ENCODE data around the gene TAT.
"Not testable (repeated sequence)": the region's sequence is repeated elsewhere in the genome, so short reads cannot be mapped to it uniquely, and the experiment has no call there.

The TAT gene

DNA sequence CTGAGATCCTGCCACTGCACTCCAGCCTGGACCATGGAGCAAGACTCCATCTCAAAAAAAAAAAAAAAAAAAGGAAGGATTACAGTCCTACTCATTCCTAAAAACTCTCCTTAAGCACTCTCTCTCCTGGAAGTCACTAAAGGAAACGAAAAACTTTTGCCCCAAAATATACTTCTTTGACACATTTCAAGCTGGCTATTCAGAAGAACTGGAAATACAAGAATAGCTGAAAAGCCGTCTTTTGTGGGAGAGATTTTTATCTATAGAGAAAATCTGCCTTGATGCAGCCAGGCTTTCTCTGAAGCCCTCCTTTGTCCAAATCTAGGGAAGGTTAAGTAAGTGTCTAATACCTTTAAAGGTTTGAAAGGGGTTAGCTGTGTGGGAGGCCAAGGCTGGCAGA is 32.2 kb upstream of the TAT start:
- TF ChIP-seq, protein P1, sequence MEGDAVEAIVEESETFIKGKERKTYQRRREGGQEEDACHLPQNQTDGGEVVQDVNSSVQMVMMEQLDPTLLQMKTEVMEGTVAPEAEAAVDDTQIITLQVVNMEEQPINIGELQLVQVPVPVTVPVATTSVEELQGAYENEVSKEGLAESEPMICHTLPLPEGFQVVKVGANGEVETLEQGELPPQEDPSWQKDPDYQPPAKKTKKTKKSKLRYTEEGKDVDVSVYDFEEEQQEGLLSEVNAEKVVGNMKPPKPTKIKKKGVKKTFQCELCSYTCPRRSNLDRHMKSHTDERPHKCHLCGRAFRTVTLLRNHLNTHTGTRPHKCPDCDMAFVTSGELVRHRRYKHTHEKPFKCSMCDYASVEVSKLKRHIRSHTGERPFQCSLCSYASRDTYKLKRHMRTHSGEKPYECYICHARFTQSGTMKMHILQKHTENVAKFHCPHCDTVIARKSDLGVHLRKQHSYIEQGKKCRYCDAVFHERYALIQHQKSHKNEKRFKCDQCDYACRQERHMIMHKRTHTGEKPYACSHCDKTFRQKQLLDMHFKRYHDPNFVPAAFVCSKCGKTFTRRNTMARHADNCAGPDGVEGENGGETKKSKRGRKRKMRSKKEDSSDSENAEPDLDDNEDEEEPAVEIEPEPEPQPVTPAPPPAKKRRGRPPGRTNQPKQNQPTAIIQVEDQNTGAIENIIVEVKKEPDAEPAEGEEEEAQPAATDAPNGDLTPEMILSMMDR (IDR thresholded peaks at IDR 0.05): no peak
- no peaks in the 10 kb centered on the region for H3K36me3 ChIP-seq (ENCODE audit: control insufficient read depth, insufficient read depth, low read length)
- H3K9me3 ChIP-seq (ENCODE audit: control insufficient read depth, low read length): no peaks in the 10 kb centered on the region
- no peak overlapping the region for H3K4me2 ChIP-seq (ENCODE audit: low read length)
- H2AFZ ChIP-seq: no peak overlapping the region
- no peak overlapping the region for H3K4me3 ChIP-seq (ENCODE audit: low read depth, low read length)
- H3K27me3 ChIP-seq (ENCODE audit: control insufficient read depth, insufficient read depth, low read length): no peaks in the 10 kb centered on the region
- no peak overlapping the region for H3K27ac ChIP-seq
- no peak overlapping the region for H3K9ac ChIP-seq
- no peaks in the 10 kb centered on the region for H3K4me1 ChIP-seq
- H3K79me2 ChIP-seq: no peaks in the 10 kb centered on the region

DNA sequence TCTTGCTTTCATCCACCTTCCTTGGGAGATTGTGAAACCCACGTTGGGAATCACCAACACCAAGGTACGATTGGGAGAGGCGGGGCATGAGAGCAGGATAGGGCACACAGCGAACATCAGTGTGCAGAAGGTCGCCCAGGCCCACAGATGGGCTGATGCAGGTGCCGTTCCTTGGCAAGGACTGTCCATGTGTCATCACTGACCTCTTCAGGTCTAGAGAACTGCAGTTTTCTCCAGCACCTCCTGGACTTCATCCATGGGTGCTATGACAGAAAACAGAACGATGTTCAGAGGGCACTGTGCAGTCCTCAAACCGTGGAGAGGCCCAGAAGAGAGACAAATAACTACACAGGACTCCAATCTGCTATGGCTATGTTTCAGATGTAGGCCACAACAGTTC is 23.9 kb upstream of the TAT start:
- Histone ChIP-seq H3K9ac (no peak overlapping the region), H3K27me3 (ENCODE audit: control insufficient read depth, insufficient read depth, low read length) (no peaks in the 10 kb centered on the region), H3K4me3 (ENCODE audit: low read depth, low read length) (no peak overlapping the region), H2AFZ (no peak overlapping the region), H3K4me1 (no peaks in the 10 kb centered on the region), H3K27ac (no peak overlapping the region), H3K9me3 (ENCODE audit: control insufficient read depth, low read length) (no peaks in the 10 kb centered on the region), H3K36me3 (ENCODE audit: control insufficient read depth, insufficient read depth, low read length) (no peaks in the 10 kb centered on the region), H3K79me2 (no peaks in the 10 kb centered on the region), H3K4me2 (ENCODE audit: low read length) (no peak overlapping the region)
- TF ChIP-seq, protein P1 (IDR thresholded peaks at IDR 0.05): no peak

DNA sequence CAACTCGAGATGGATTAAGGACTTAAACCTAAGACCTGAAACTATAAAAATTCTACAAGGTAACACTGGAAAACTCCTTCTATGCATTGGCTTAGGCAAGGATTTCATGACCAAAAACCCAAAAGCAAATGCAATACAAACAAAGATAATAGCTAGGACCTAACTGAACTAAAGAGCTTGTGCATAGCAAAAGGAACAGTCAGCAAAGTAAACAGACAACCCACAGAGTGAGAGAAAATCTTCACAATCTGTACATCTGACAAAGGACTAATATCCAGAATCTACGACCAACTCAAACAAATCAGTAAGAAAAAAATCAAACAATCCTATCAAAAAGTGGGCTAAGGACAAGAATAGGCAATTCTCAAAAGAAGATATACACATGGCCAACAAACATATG is 21.5 kb upstream of the TAT start:
- H3K27me3 ChIP-seq (ENCODE audit: control insufficient read depth, insufficient read depth, low read length): not testable (repeated sequence)

DNA sequence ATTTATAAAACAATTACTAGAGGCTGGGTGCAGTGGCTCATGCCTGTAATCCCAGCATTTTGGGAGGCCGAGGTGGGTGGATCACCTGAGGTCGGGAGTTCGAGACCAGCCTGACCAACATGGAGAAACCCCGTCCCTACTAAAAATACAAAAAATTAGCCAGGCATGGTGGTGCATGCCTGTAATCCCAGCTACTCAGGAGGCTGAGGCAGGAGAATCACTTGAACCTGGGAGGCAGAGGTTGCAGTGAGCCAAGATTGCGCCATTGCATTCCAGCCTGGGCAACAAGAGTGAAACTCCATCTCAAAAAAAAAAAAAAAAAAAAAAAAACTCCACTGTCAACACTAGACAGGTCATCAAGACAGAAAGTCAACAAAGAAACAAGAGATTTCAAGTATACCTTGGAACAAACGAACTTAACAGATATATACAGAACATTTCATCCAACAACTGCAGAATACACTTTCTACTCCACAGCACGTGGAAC is 18.5 kb upstream of the TAT start:
- not testable (repeated sequence) for H3K4me1 ChIP-seq; H3K79me2 ChIP-seq; H3K9ac ChIP-seq; H3K4me2 ChIP-seq (ENCODE audit: low read length); H3K4me3 ChIP-seq (ENCODE audit: low read depth, low read length); H3K9me3 ChIP-seq (ENCODE audit: control insufficient read depth, low read length); H3K27ac ChIP-seq; H3K36me3 ChIP-seq (ENCODE audit: control insufficient read depth, insufficient read depth, low read length); H2AFZ ChIP-seq; H3K27me3 ChIP-seq (ENCODE audit: control insufficient read depth, insufficient read depth, low read length)

More for the DNA sequence above, 21.5 kb upstream of the TAT start:
- not testable (repeated sequence) for H3K36me3 ChIP-seq (ENCODE audit: control insufficient read depth, insufficient read depth, low read length); H3K79me2 ChIP-seq; H3K9me3 ChIP-seq (ENCODE audit: control insufficient read depth, low read length); H3K4me1 ChIP-seq; H2AFZ ChIP-seq; H3K4me2 ChIP-seq (ENCODE audit: low read length); H3K9ac ChIP-seq; H3K4me3 ChIP-seq (ENCODE audit: low read depth, low read length); H3K27ac ChIP-seq

DNA sequence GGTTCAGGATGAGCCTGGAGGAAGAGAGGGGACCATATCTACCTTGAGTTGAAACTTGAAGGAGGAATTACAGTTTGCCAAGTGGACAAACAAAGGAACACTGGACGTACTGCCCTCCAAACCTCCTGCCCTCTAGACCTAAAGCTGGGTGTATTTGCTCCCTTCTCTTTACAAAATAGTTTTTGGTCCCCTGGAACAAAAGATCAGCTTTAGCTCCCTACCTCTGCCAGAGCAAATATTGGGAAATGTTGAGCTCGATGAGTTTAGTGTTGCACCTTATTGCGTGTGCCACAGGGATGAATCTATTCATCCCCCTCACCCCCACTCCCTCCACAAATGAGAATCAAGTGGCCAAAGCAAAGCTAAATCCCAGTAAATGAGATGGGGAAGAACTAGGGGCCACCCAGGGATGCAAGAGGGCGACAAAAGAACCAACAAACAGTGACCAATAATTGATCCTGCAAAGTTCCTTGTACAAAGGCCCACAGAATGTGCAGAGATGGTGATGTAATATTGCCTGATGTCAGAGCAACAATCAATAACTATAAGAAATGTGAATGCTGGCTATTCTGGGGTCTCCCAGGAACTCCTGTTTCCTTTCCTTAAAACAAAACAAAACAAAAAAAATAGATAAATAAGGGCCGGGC is 17.2 kb upstream of the TAT start:
- Histone ChIP-seq H3K4me3 (ENCODE audit: low read depth, low read length) (no peak overlapping the region), H3K9me3 (ENCODE audit: control insufficient read depth, low read length) (no peaks in the 10 kb centered on the region), H3K9ac (no peak overlapping the region), H3K36me3 (ENCODE audit: control insufficient read depth, insufficient read depth, low read length) (no peaks in the 10 kb centered on the region), H2AFZ (no peak overlapping the region), H3K27me3 (ENCODE audit: control insufficient read depth, insufficient read depth, low read length) (no peaks in the 10 kb centered on the region), H3K4me1 (no peaks in the 10 kb centered on the region), H3K79me2 (no peaks in the 10 kb centered on the region), H3K27ac (no peak overlapping the region), H3K4me2 (ENCODE audit: low read length) (no peak overlapping the region)
- TF ChIP-seq, protein P1 (IDR thresholded peaks at IDR 0.05): no peak

All from parathyroid adenoma (tissue), 2 donors.